CD4-positive, alpha-beta T cell treated with Interleukin-17A for 4 hours (primary cell): ENCODE results near the gene KLRF1.
"Not testable (repeated sequence)": the region's sequence is repeated elsewhere in the genome, so short reads cannot be mapped to it uniquely, and the experiment has no call there.

Source experiments
- DNase-seq: peaks from one replicate; pipeline ENCODE4 v3.0.0-alpha.2; 2020; ENCODE audit warnings: mixed read lengths

KLRF1 gene

DNA sequence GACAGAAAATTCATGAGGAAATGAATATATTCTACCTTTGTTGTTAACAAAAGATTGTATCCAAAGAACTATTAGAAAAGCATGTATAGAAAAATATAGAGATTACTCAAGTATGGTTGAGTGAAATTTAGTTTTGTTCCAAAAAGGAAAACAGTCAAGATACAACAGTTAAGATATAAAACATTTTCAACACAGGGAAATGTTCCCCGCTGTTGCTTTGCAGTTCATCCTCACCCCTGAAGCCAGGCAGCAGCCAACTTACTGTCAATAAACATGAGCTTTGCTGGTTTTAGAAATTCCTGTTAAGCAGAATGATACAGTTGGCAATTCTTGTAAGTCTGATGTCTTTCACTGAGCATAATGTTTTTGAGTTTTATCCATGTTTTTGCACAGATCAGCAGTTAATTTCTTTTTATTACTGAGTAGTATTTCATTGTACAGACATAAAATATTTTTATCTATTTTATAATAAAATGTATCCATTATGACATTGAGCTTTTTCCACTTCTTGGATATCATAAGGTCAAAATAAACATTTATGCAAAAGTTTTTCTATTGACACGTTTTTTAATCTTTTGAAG is 43.1 kb downstream of the KLRF1 start:
- peak; percentile 38 for DNase-seq

DNA sequence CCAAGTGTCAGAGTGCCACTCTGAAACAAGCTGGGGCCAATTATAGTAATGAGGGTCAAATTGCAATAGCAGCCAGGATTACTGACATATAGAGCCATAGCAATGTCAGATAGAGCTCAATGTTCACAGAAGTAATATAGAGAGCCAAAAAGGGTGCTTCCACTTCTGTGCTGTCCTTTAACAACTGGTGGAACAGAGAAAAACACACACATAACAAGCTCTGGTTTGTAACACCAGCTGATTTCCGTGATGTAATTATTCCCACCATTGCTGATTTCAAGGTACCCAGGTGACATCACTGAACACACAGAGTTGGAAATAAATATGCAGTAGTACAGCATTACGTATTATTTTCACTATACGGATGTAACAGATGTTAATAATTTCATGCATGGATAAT is 44.9 kb downstream of the KLRF1 start:
- no peak for DNase-seq

DNA sequence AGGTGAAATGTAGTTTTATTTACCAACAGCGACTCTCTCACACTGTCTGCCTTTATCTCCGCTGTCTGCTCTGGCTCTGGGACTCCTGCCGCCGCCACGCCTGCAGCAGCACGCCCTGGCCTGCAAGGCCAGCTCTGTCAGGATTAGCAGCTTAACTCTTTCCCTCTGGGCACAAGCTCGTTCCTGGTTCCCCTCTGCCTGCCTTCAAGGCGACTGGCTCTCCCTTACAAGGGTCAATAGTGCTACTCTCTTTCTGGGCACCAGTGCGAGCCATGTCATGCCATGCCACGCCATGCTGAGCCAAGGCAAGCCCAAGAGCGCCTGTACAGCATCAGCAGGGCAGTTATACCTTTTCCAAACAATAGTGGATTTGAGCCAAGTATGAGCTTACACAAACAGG is 45.5 kb downstream of the KLRF1 start:
- no peak for DNase-seq

DNA sequence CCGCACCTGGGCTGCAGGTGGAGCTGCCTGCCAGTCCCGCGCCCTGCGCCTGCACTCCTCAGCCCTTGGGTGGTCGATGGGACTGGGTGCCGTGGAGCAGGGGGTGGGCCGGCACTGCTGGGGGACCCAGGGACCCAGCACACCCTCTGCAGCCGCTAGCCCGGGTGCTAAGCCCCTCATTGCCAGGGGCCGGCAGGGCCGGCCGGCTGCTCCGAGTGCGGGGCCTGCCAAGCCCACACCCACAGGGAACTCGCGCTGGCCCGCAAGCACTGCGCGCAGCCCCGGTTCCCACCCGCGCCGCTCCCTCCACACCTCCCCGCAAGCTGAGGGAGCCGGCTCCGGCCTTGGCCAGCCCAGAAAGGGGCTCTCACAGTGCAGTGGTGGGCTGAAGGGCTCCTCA is 48.8 kb downstream of the KLRF1 start:
- not testable (repeated sequence) for DNase-seq

DNA sequence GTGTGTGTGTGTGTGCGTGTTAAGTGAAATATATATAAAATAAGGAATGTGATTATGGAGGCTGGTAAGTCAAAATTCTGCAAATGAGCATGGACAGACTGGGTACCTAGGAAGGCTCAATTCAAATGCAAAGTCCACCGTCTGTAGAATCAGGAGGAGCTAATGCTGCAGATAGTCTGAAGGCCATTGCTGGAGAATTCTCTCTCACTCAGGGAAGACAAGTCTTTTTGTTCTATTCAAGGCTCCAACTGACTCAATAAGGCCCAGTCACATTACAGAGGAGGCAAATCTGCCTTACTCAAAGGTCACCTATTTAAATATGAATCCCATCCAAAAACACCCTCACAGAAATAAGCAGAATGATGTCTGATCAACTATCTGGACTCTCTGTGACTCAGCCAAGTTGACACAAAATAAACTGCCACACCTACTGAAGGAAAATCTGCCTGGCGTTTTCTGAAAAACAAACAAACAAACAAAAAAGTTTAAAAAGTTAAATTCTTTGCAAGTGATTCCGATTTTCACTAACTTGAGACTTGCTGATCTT is 53.3 kb downstream of the KLRF1 start:
- DNase-seq = no peak

DNA sequence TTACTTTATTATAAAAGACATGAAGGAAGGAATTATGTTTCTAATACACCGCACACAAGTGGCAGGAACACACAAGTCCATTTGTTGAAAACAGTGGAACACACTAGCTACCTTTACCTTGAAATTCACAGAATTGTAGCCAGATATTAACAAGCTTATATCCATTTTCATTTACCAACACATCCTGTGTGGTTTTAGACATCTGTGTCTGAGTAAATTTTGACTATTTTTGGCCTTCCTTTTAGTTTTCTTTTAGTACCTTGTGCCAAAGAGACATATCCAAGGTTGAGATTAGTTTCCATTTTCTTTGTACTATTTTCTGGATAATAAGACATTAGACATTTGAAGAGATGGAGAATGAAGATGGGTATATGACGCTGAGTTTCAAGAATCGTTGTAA is 54.0 kb downstream of the KLRF1 start, which contains the start of gene KLRF2:
KLRF2 (plus strand) TSS at position 244 of the 400 bp plus-strand sequence; CDS start at position 351, 107 bp downstream.
- DNase-seq = no peak

DNA sequence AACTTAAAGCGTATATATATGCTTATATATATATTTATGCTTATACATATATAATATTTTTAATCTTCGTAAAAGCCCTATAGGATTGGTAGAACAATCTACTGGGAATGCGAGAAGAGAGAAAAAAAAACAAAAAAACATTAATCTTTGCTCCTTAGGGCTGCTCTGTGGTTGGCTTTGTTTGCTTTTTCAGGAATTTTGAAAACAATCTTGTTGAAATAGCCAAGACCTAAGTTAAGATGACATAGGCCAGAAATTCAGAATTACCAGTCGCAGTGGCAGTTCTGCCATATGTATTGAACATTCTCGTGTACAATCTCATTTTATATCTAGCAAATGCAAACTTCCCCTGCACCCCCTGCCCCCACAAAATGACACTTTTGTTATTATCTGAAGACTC is 54.7 kb downstream of the KLRF1 start:
- no peak for DNase-seq

DNA sequence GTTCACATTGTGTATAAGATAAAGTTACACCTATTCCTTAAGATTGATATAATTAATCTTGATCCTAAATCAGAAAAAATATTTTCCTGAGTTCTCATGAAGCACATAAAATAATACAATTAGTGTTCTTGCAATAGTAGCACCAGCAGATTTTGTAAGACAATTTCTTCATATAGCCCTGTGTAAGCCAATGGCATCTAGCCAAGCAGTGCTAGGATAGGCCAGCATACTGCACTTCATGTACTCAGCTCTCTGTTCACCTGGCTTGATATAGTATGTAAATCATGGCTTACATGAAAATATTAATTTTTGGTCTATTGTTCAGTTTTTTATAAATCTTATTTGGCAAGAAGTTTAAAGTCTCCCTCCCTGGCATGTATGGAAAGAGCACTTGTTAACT is 55.9 kb downstream of the KLRF1 start:
- DNase-seq = no peak

DNA sequence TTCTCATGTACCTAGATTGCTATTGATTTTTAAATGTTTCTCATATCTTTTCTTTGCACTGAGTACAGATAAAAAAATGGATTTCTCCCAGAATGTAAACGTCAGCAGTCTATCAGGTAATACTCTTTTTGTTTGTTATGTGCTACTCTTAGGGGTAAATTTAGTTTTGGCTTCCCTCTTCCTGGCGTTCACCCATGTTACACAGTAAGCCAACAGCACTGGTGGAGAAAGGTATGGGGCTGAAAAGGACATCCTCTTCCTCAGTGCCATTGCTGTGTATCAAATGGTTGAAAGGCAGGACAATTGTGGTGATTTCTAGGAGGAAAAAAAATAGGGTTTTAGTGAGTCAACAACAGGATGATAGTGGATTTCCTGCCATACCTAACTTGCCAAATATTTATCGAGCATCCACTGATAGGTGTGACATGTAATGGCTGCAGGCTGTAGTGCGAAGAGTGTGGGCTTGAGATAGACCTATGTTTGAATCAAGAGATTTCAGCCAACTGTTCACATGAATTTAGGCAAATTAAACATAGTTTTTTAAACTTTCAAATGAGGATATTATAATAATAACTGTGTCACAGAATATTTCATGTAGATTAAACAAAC is 61.5 kb downstream of the KLRF1 start:
- DNase-seq = no peak
